ENCODE data around the gene CASP8. TPM values are rescaled to one million over a fixed set of nuclear protein-coding genes. Genes with fewer than 3 reads are reported as not detected.

The CASP8 gene
- total and polyA plus RNA-seq, 2 donors (not counting 1 experiment from before 2014, with no cell fraction given) = 76.7 to 120 TPM

DNA sequence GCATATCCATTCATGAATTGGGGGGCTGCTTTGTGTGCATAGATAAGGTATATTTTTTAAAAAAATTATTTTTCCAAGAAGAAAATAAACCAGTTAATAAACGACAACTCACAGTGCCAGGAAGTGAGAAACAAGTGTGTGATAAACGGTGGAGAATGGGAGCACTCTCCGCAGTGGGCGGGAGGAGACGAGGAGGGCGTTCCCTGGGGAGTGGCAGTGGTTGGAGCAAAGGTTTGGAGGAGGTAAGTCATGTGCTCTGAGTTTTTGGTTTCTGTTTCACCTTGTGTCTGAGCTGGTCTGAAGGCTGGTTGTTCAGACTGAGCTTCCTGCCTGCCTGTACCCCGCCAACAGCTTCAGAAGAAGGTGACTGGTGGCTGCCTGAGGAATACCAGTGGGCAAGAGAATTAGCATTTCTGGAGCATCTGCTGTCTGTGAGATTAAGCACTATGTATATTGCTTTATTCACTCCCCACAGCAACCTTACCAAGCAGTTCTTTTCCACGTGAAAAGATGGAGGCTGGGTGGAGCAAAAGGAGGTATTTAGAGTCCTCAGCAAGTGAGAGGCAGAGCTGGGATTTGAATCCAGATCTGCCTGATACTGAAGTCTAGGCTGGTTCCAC lies 27.0 kb upstream of the CASP8 start:
- Mint-ChIP-seq H3K27ac (peak overlapping the region; percentile 97), H3K4me3 (peak overlapping the region; percentile 94), H3K27me3 (no peaks in the 10 kb centered on the region), H3K9me3 (ENCODE audit: insufficient read depth) (no peaks in the 10 kb centered on the region), H3K4me1 (peaks cover 57% of the 10 kb centered on the region)
- WGBS (ENCODE audit: insufficient coverage) = 0% methylated on average over 6 of the region's 8 CpGs
- no peaks in the 10 kb centered on the region for H3K27me3 ChIP-seq (replicated peaks in 1 of 4; ENCODE audit: control extremely low read depth in 1 of 4, control insufficient read depth in 3 of 4, insufficient read depth in 4 of 4, low read length in 3 of 4)
- no peaks in the 10 kb centered on the region for H4K20me1 ChIP-seq (ENCODE audit: control insufficient read depth, insufficient read depth, low read length, poor library complexity, severe bottlenecking)
- peak overlapping the region; percentile 74 for H2AFZ ChIP-seq (ENCODE audit: insufficient read depth, low read depth, low read length, poor library complexity, severe bottlenecking)
- H3K4me2 ChIP-seq (replicated peaks; ENCODE audit: low read depth, low read length, poor library complexity, severe bottlenecking) = peak overlapping the region; percentile 84
- H3K36me3 ChIP-seq (replicated peaks in 1 of 2; ENCODE audit: control extremely low read depth in 1 of 2, control insufficient read depth in 1 of 2, extremely low read depth in 1 of 2, insufficient read depth in 2 of 2, low read length in 1 of 2) = no peaks in the 10 kb centered on the region
- peak overlapping the region; percentile 86 for H3K27ac ChIP-seq (ENCODE audit: low read length in 2 of 2)
- peak overlapping the region; percentile 79 for H3K9ac ChIP-seq (ENCODE audit: low read length)
- intact Hi-C loops (cut with micrococcal nuclease) = loop anchor here (1.0 to 10.0 kb wide), 8 partner anchors 162 to 1141 kb away; partner anchors contain the start of genes BMPR2, FZD7, HYCC2 and NIF3L1
- peak; percentile 90 for ATAC-seq (ENCODE audit: low read depth)
- no peaks in the 10 kb centered on the region for H3K9me3 ChIP-seq (ENCODE audit: control extremely low read depth in 1 of 3, control insufficient read depth in 2 of 3, insufficient read depth in 1 of 3, low read length in 2 of 3)
- no peak for TF ChIP-seq EZH2 (IDR thresholded peaks at IDR 0.05; ENCODE audit: borderline replicate concordance, insufficient read depth, low read depth, low read length, poor library complexity, severe bottlenecking)
- TF ChIP-seq, protein P1, sequence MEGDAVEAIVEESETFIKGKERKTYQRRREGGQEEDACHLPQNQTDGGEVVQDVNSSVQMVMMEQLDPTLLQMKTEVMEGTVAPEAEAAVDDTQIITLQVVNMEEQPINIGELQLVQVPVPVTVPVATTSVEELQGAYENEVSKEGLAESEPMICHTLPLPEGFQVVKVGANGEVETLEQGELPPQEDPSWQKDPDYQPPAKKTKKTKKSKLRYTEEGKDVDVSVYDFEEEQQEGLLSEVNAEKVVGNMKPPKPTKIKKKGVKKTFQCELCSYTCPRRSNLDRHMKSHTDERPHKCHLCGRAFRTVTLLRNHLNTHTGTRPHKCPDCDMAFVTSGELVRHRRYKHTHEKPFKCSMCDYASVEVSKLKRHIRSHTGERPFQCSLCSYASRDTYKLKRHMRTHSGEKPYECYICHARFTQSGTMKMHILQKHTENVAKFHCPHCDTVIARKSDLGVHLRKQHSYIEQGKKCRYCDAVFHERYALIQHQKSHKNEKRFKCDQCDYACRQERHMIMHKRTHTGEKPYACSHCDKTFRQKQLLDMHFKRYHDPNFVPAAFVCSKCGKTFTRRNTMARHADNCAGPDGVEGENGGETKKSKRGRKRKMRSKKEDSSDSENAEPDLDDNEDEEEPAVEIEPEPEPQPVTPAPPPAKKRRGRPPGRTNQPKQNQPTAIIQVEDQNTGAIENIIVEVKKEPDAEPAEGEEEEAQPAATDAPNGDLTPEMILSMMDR (IDR thresholded peaks at IDR 0.05) = no peak
- ChIA-PET POLR2A (interaction anchor here (0.7 to 2.8 kb wide), 9 partner anchors 20 to 218 kb away, joined by 3 to 25 read pairs (median 7); partner anchors contain the start of genes CASP10, CASP8, CFLAR and STRADB), CTCF (interaction anchor here (0.5 to 7.3 kb wide), 33 partner anchors 12 to 627 kb away, joined by 3 to 347 read pairs (median 8); partner anchors contain the start of genes CASP10, CASP8, CFLAR and CLK1)
- peaks cover 49 to 55% of the 10 kb centered on the region in 2 donors for H3K4me1 ChIP-seq (ENCODE audit: control insufficient read depth in 2 of 2, insufficient read depth in 2 of 2, low read length in 2 of 2)
- DNase-seq = peak; percentile 90
- peaks cover 47% of the 10 kb centered on the region for H3K79me2 ChIP-seq (ENCODE audit: control insufficient read depth, insufficient read depth, low read length)
- peak overlapping the region; percentile 62 to 95 (median 73) for H3K4me3 ChIP-seq (ENCODE audit: control extremely low read depth in 1 of 5, extremely low read depth in 1 of 5, insufficient read depth in 1 of 5, low read depth in 2 of 5, low read length in 4 of 5)

Data from B cell (primary cell).